ENCODE results near the gene ATAT1.

- TF ChIP-seq CTCF (IDR thresholded peaks at IDR 0.05) = no peak
- no peak for TF ChIP-seq POLR2A (IDR thresholded peaks at IDR 0.05)
Observed at GRCh38 chr6:30615219-30615957, 11.3 kb upstream of the ATAT1 start.

Data from vagina (tissue), 2 donors.